ENCODE measurements around the gene OXSM.

Gene OXSM

DNA sequence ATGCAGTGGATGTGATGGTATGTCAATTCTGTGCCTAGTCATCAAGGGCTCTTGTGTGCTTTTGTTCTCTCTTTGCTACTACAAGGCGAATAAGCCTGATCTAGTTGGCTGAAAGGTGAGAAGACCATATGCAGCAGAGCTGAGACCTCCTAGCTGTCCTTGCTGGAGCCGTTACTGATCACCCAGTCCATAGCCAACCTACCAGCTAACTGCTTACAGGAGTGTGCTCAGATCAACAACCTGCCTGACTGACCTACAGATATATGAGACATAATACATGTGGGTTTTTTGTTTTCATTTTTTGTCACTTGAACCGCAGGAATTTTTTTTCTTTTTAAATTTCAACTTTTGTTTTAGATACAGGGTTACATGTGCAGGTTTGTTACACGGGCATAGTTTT is 22.8 kb downstream of the OXSM start:
- no peak for DNase-seq

GRCh38 chr3:25817107-25817506 is 27.2 kb downstream of the OXSM start:
- DNase-seq: no peak

GRCh38 chr3:25817638-25818037 is 27.7 kb downstream of the OXSM start:
- DNase-seq: no peak

GRCh38 chr3:25818335-25818734 is 28.4 kb downstream of the OXSM start:
- DNase-seq: no peak

DNA sequence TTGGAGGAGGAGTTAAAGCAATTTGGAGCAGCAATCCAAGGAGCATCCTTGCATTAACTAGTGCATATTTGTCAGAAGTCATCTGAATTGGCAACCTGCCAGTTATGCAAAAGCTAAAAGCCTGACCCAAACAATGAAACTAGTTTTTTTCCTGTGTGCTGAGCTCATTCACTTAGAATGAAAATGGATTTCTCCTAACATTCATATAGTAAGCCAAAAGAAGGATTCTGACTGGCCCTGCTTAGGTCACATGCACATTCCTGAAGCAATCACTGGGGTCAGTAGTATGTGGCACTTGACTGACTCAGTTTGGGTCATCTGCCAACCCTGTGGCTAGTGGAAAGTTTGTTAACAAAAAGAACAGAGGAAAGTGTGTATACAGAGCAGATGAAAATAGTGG is 30.5 kb downstream of the OXSM start:
- no peak for DNase-seq

DNA sequence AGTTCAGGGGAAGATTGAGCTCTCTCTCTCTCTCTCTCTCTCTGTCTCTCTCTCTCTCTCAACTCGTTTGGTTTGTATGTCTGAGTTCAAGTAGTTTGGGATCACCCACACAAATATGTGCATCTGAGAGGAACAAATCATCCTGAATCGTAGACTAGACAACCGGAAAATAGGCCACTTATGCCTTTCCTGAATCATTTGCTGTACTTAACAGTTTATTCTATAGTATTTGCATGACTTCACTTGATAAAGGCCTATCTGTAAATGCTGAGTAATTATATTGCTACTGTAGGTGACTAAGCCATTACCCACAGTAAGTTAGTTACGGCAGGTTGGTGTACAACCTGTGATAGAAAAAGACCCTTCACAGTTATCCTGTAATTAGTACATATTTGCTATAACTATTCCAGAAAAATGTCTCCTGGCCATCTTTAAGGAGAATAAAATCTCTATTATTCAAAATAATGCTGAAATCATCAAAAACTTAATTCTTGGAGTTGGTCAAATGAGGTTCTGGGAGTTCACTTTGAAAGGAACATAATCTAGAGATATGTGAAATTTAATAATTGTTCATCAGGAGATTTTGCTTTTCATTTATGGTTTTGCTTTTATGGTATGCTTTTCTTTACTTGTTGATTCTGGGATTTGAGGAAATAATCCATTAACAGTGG is 31.1 kb downstream of the OXSM start:
- DNase-seq: no peak

GRCh38 chr3:25821746-25822573 is 32.1 kb downstream of the OXSM start:
- DNase-seq: no peak

- no peak for DNase-seq
Measured at GRCh38 chr3:25823314-25823713, 33.4 kb downstream of the OXSM start.

GRCh38 chr3:25826510-25826909 is 36.6 kb downstream of the OXSM start:
- DNase-seq: no peak

DNA sequence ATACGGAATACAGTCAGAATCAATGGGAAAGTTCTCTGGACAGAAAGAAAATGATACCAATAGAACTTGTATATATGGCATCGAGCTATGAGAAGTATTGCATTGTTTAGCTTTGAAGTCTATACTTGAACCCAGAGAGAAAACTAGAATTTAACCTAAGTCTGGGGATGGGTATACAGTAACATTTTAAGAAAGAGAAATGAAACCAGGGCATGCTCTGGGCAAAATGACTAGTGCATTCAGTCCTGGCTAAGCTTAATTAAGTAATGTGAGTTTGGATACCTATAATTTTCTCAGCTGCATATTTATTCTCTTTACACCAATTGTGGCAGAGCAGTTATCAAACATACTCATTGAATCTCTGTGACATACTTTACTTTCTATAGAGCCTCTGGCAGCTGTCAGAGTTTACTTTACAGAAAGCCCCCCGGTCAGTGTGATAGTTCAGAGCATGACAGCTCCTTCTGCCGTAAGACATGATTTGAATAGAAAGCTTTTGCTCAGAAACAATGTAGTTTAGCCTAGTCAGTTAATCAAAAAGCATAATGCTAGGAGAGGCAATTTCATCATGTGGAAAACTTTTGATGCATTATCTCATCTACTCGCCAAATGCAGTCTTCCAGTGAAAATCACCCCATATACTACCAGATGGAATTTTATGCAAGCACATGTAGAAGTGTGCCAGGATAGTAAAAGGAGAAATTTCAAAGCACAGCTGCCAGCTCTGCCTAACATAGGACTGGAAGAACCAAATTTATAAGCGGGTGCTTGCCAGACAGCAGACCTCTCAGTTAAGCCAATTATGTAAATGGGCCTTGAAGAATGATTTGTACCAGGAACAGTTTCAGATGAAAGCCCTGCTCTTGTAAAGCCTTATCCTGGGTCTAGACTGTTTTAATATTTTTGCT is 40.7 kb downstream of the OXSM start:
- DNase-seq: no peak

DNA sequence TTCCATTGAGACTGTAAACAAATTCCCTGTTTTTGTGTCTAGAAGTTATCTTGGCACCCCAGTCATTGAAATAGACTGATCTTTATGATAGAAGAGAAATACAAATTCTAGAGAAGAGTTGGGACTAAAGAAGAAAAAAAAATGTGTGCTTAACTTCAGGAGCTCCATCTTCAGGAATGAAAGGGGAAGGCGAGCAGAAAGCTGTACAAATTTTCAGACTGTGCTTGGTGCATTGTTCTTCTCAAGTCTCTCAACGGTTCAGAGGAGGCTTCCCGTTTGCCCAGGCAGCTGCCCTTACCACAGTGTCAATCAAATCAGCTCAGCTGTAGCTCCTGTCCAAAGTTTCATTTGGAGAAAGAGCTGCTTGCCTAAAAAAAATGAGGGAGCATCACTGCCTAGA is 41.7 kb downstream of the OXSM start:
- no peak for DNase-seq

DNA sequence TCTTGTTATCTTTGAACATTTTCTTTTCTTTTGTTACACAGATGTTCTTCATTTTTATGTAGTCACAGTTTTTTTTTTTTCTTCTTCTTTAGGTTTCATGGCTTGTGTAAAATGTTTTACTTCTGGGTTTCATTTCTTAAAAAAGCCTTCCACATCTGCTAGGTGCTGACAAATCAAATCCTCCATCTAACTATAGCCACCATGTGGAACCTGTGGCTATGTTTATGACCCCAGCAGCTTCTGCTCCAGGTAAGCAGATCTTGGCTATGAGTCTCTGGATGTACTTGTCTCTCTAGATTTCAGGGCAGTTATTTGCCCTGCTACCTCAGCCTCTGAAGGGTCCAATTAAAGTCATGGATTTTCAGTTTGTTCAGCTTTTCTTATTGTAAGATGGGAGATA is 44.5 kb downstream of the OXSM start:
- DNase-seq: no peak

DNA sequence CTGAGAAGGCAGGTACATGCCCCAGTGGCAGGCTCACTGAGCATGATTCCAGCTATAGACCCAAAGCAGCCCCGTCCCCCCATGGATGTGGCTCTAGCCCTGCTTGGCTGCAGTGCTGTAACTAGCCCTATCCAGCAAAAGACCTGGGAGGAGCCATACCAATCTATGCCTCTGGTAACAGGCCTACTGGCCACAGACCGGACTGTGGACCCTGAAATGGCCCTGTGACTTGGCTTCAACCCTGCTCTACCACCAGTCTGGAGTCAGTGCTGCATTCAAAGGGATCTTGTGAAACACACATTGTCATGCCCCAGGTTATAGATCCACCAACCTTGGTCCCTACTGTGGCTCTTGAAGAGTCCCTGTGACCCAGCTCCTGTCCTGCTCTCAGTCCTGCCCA is 46.7 kb downstream of the OXSM start:
- no peak for DNase-seq

DNA sequence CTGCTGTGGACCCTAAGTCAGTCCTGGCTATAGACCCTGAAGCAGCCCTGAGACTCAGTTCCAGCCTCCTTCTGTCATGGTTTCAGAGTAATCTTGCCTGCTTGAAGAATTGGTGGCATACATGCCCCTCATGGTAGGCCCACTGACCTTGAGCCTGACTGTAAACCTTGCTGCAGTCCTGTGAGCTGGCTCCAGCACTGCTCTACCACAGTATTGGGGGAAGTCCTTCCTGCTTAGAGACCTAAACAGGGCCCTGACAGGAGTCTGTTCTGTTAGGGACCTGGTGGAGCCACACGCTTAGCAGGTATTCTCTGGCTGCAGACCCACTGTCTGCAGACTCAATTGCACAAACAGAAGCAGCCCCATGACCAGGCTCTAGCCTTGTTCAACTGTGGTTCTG is 47.1 kb downstream of the OXSM start:
- no peak for DNase-seq

DNA sequence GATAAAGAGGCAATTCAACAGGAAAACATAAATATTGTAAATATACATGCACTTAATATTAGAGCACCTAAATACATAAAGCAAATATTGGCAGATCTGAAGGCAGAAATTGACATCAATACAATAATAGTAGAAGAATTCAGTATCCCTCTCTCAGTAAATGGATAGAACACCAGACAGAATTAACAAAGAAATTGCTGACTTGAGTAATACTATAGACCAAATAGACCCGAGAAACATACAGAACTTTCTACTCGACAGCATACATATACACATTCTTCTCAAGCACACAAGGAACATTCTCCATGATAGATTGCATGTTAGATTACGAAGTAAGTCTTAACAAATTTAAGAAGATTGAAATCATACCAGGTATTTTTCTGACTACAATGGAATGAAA is 50.2 kb downstream of the OXSM start:
- no peak for DNase-seq

DNA sequence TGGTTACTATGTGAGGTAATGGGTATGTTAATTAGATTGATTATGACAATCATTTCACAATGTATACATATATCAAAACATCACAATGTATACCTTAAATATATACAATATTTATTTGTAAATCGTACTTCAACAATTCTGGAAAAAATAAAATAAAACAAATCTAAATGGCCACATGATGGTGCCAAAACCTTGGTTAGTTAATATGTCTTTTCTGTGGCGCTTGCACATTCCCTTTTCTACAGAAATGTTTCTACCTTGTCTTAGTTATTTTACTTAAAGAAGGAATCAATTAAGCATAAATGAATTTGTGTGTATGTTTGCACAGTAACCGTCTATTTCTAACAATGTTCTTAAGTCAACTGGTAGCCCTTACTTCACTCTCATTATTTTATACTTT is 53.4 kb downstream of the OXSM start:
- DNase-seq: no peak

Measured in cortex of kidney (tissue), 1 donor.